Measurements from ENCODE around the gene TUBGCP2.

TUBGCP2 gene

DNA sequence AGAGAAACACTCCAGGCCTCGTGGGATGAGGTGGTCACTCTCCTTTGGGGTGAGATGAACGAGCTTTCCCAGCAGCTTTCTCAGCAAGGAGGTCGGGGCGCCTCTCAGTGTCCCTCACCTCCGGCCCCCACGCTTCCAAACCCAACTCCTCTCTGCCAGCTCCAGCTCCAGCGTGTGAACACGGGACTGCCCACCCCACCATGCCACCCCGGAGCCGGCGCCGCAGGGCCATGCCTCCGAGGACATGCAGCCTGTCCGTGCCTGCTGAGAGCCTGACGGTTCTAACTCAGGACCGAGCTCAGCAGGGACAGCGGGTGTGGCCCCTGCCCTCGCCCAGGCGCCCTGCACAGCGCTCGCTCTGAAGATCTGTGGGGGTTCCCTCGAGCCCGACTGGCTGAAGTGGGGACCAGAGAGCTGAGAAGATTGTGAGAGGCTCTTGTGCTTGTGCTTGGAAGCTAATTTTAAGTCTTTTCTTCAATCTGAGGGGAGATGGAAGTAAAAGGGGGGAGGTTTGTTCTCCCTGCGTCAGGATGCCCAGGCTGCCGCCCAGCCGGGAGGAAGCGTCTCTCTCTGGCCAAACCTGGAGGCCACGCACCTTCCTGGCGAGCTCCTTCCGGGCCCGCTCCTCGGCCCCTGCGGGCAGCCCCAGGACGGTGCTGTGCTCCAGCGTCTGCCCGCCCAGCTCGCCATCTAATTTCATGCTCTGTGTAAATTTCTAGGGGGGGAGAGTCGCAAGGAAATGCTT, 26.9 kb downstream of the TUBGCP2 start:
- DNase-seq = no peak
- H3K27ac Mint-ChIP-seq = no peak overlapping the region
- peaks cover 39% of the 10 kb centered on the region for H3K36me3 Mint-ChIP-seq (ENCODE audit: low read depth)
- no peaks in the 10 kb centered on the region for H3K27me3 Mint-ChIP-seq (ENCODE audit: low read depth, poor library complexity)
- H3K4me1 Mint-ChIP-seq = peaks cover 26% of the 10 kb centered on the region
- TF ChIP-seq, protein P1, sequence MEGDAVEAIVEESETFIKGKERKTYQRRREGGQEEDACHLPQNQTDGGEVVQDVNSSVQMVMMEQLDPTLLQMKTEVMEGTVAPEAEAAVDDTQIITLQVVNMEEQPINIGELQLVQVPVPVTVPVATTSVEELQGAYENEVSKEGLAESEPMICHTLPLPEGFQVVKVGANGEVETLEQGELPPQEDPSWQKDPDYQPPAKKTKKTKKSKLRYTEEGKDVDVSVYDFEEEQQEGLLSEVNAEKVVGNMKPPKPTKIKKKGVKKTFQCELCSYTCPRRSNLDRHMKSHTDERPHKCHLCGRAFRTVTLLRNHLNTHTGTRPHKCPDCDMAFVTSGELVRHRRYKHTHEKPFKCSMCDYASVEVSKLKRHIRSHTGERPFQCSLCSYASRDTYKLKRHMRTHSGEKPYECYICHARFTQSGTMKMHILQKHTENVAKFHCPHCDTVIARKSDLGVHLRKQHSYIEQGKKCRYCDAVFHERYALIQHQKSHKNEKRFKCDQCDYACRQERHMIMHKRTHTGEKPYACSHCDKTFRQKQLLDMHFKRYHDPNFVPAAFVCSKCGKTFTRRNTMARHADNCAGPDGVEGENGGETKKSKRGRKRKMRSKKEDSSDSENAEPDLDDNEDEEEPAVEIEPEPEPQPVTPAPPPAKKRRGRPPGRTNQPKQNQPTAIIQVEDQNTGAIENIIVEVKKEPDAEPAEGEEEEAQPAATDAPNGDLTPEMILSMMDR (IDR thresholded peaks at IDR 0.05) = no peak
- no peak overlapping the region for H3K4me3 Mint-ChIP-seq
- H3K9me3 Mint-ChIP-seq = no peaks in the 10 kb centered on the region

DNA sequence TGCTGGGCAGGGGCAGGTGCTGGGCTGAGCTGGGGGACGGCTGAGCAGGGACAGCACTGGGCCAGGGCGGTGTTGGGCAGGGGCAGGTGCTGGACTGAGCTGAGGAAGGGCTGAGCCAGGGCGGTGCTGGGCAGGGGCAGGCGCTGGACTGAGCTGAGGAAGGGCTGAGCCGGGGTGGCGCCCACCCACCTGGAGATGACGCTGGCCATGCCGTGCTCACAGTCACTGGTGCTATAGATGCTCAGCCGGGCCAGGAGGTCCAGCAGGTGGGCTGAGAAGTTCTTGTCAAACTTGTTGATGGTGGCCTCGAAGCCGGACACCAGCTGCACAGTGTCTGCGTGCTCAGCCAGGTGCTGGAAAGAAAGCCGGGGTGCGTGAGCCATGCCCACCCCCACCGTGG, 27.6 kb downstream of the TUBGCP2 start:
- Mint-ChIP-seq H3K27ac (no peak overlapping the region), H3K4me3 (no peak overlapping the region), H3K9me3 (no peaks in the 10 kb centered on the region), H3K36me3 (ENCODE audit: low read depth) (peaks cover 32% of the 10 kb centered on the region), H3K4me1 (peaks cover 27% of the 10 kb centered on the region), H3K27me3 (ENCODE audit: low read depth, poor library complexity) (peaks cover 3% of the 10 kb centered on the region)
- no peak for DNase-seq
- TF ChIP-seq, protein P1 (IDR thresholded peaks at IDR 0.05) = no peak

DNA sequence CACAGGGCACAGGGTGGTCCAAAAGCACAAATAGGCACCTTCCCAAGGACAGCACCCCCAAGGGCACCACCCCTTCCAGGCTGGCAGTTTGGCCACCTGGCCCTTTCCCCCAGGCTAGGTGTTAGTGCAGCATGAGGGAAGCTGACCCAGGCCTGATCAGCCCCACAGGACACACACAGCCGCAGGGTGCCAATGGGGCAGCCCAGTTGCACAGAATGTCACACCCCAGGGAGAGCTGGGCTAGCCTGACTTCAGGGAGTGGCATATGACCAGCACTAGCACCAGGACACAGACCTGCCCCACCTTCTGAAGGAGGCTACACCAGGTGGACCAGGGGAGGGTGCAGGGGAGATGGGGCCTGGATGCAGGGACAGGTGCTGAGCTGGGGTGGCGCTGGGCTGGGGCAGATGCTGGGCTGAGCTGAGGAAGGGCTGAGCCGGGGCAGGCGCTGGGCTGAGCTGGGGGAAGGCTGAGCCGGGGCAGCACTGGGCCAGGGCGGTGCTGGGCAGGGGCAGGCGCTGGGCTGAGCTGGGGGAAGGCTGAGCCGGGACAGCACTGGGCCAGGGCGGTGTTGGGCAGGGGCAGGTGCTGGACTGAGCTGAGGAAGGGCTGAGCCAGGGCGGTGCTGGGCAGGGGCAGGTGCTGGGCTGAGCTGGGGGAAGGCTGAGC, 28.1 kb downstream of the TUBGCP2 start:
- H3K4me3 Mint-ChIP-seq = no peak overlapping the region
- peaks cover 9% of the 10 kb centered on the region for H3K27me3 Mint-ChIP-seq (ENCODE audit: low read depth, poor library complexity)
- no peak for DNase-seq
- H3K9me3 Mint-ChIP-seq = no peaks in the 10 kb centered on the region
- TF ChIP-seq, protein P1 (IDR thresholded peaks at IDR 0.05) = no peak
- H3K27ac Mint-ChIP-seq = no peak overlapping the region
- H3K36me3 Mint-ChIP-seq (ENCODE audit: low read depth) = peaks cover 26% of the 10 kb centered on the region
- peaks cover 33% of the 10 kb centered on the region for H3K4me1 Mint-ChIP-seq

DNA sequence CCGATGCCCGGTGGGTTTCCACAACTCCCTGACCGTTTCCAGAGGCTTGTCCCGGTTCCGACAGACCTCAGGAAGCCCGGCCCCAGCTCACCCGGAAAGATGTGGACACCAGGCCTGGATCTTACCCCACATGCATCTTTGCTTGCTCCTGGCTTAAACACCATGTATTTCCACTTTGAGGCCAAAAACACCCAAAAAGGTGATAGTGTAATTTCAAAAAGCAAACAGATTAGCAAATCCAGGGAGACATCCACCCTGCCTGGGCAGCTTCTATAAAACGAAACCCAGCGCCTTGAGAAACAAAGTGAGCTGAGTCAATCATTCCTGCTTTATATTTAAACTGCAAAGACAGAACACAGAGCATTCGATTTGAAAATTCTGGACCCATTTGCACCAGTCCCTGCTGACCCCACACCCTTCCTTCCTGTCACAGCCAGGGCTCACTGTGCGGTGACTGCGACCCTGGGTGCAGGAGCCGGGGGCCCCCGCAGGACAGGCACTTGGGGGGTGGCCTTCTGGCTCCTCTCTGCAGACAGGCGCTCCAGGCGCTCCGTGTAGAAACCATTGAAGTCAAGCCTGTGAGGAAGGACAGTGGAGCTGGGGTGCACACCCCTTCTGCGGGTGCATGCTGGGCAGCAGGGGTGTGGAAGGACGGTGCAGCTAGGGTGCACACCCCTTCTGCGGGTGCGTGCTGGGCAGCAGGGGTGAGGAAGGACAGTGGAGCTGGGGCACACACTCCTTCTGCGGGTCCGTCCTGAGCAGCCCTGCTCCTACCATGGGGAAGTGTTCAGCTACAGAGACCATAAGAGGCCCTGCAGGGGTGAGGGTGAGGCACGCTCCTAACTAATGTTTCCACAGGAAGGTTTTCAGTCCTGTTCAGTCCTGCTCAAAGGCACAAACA, 29.1 kb downstream of the TUBGCP2 start:
- Mint-ChIP-seq H3K36me3 (ENCODE audit: low read depth) (peaks cover 19% of the 10 kb centered on the region), H3K27me3 (ENCODE audit: low read depth, poor library complexity) (peaks cover 13% of the 10 kb centered on the region), H3K9me3 (no peaks in the 10 kb centered on the region), H3K27ac (peak overlapping the region; percentile 51), H3K4me3 (no peak overlapping the region), H3K4me1 (peaks cover 35% of the 10 kb centered on the region)
- DNase-seq = no peak
- TF ChIP-seq, protein P1 (IDR thresholded peaks at IDR 0.05) = no peak

DNA sequence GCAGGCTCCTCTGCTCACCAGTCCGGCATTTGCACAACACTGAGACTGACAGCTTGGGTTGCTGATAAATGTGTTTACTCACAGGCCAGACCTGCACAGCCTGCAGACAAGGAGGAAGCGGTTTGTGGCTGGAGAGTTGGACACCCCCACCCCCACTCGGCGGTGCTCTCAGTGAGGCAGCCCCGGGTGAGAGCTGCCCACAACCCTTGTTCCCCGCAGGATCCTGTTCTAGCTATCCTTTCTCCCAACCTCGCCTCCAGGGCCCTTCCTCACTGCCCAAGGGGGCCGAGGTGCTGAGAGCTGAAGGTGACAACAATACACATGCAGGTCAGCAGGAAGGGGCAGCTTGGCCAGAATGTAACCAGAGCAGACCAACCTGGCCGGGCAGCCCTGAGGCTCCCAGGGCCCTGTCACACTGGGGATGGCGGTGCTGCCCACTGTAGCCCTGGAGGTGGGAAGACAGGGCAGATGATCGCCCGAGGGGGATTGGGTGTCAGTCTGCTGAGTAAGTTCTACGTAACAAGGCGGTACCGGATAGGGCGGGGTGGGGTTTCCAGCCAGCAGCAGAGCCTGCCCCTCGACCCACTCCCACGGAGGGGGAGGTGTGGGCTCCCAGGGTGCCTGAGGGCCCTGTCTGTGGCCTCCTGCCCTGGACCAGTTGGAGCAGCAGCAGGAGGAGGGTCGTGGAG, 30.0 kb downstream of the TUBGCP2 start:
- Mint-ChIP-seq H3K4me1 (peaks cover 35% of the 10 kb centered on the region), H3K9me3 (no peaks in the 10 kb centered on the region), H3K27me3 (ENCODE audit: low read depth, poor library complexity) (peaks cover 13% of the 10 kb centered on the region), H3K27ac (peak overlapping the region; percentile 77), H3K4me3 (peak overlapping the region; percentile 64), H3K36me3 (ENCODE audit: low read depth) (peaks cover 13% of the 10 kb centered on the region)
- peak; percentile 46 for DNase-seq
- TF ChIP-seq, protein P1 (IDR thresholded peaks at IDR 0.05) = no peak
